ENCODE data around the gene TSPAN11.

- TF ChIP-seq TEAD4 (IDR thresholded peaks at IDR 0.05; ENCODE audit: low read depth, low read length) (0 out of 2 replicates have a peak, but pooled peaks have one; percentile 52), CREB1 (IDR thresholded peaks at IDR 0.05) (no peak), SP2 (IDR thresholded peaks at IDR 0.05; ENCODE audit: low read length) (no peak), KDM4A (IDR thresholded peaks at IDR 0.05; ENCODE audit: low read depth, low read length, severe bottlenecking) (no peak), RAD21 (IDR thresholded peaks at IDR 0.05 in 1 of 2, conservative IDR thresholded peaks at IDR 0.05 in 1 of 2; ENCODE audit: low read depth in 2 of 2, low read length in 2 of 2) (no peak), CTCF (IDR thresholded peaks at IDR 0.05; ENCODE audit: control extremely low read depth in 1 of 3, insufficient read depth in 1 of 3, low read depth in 1 of 3, low read length in 3 of 3) (no peak), EP300 (IDR thresholded peaks at IDR 0.05; ENCODE audit: borderline replicate concordance in 1 of 2, low read depth in 2 of 2, low read length in 2 of 2) (no peak), POLR2A (IDR thresholded peaks at IDR 0.05; ENCODE audit: control extremely low read depth in 1 of 2, low read depth in 2 of 2, low read length in 2 of 2) (no peak), CHD2 (IDR thresholded peaks at IDR 0.05; ENCODE audit: low read length) (no peak), SIX5 (IDR thresholded peaks at IDR 0.05; ENCODE audit: low read depth, low read length) (no peak)
Observed at GRCh38 chr12:30973830-30974229, 47.3 kb downstream of the TSPAN11 start.

All from H1 (cell line).